ENCODE measurements around the gene SLC6A19.

SLC6A19 gene

GRCh38 chr5:1209896-1210776 is 8.7 kb downstream of the SLC6A19 start:
- no peaks in the 10 kb centered on the region for H3K79me1 ChIP-seq (ENCODE audit: low read length)
- no peak overlapping the region for H3K4ac ChIP-seq (ENCODE audit: low read depth, low read length)
- H3K56ac ChIP-seq (ENCODE audit: low read length), result no peak overlapping the region
- no CpG with 5 or more reads among the region's 21 CpGs for WGBS (ENCODE audit: extremely low coverage, insufficient coverage, low lambda C conversion rate)
- no peaks in the 10 kb centered on the region for H3K36me3 ChIP-seq (ENCODE audit: control insufficient read depth, insufficient read depth, low read length)
- no peak overlapping the region for H2BK5ac ChIP-seq (ENCODE audit: low read length)
- H2AK5ac ChIP-seq (ENCODE audit: low read length), result no peak overlapping the region
- no peak overlapping the region for H3K27ac ChIP-seq (ENCODE audit: low read depth, low read length)
- no peak overlapping the region for H2BK120ac ChIP-seq (ENCODE audit: low read depth, low read length)
- no peak overlapping the region for H3K4me3 ChIP-seq (ENCODE audit: low read length)
- no peaks in the 10 kb centered on the region for H3K27me3 ChIP-seq (ENCODE audit: insufficient read depth, low read length, poor library complexity)
- no peak overlapping the region for H4K5ac ChIP-seq (ENCODE audit: low read length)
- H3K4me1 ChIP-seq (ENCODE audit: control insufficient read depth, low read depth, low read length), result no peaks in the 10 kb centered on the region
- H4K8ac ChIP-seq (ENCODE audit: low read depth, low read length), result no peak overlapping the region
- no peak overlapping the region for H3K23ac ChIP-seq (ENCODE audit: low read length)
- H3K9ac ChIP-seq (ENCODE audit: low read length), result no peak overlapping the region
- H3K18ac ChIP-seq (ENCODE audit: low read length), result no peak overlapping the region
- no peak for DNase-seq
- H3K79me2 ChIP-seq (ENCODE audit: control insufficient read depth, insufficient read depth, low read length), result no peaks in the 10 kb centered on the region
- H3K4me2 ChIP-seq (ENCODE audit: low read length), result no peak overlapping the region
- no peak overlapping the region for H2BK15ac ChIP-seq (replicated peaks; ENCODE audit: low read depth)

GRCh38 chr5:1210832-1211251 is 9.4 kb downstream of the SLC6A19 start:
- WGBS (ENCODE audit: extremely low coverage, insufficient coverage, low lambda C conversion rate), result no CpG with 5 or more reads among the region's 21 CpGs
- Histone ChIP-seq H2BK120ac (ENCODE audit: low read depth, low read length) (no peak overlapping the region), H4K5ac (ENCODE audit: low read length) (no peak overlapping the region), H3K79me1 (ENCODE audit: low read length) (no peaks in the 10 kb centered on the region), H2AK5ac (ENCODE audit: low read length) (no peak overlapping the region), H3K4ac (ENCODE audit: low read depth, low read length) (no peak overlapping the region), H2BK5ac (ENCODE audit: low read length) (no peak overlapping the region), H3K79me2 (ENCODE audit: control insufficient read depth, insufficient read depth, low read length) (no peaks in the 10 kb centered on the region), H3K27me3 (ENCODE audit: insufficient read depth, low read length, poor library complexity) (no peaks in the 10 kb centered on the region), H3K56ac (ENCODE audit: low read length) (no peak overlapping the region), H3K23ac (ENCODE audit: low read length) (no peak overlapping the region), H2BK15ac (replicated peaks; ENCODE audit: low read depth) (no peak overlapping the region), H4K8ac (ENCODE audit: low read depth, low read length) (no peak overlapping the region), H3K4me3 (ENCODE audit: low read length) (no peak overlapping the region), H3K18ac (ENCODE audit: low read length) (no peak overlapping the region), H3K4me2 (ENCODE audit: low read length) (no peak overlapping the region), H3K9ac (ENCODE audit: low read length) (no peak overlapping the region), H3K4me1 (ENCODE audit: control insufficient read depth, low read depth, low read length) (no peaks in the 10 kb centered on the region), H3K27ac (ENCODE audit: low read depth, low read length) (no peak overlapping the region), H3K36me3 (ENCODE audit: control insufficient read depth, insufficient read depth, low read length) (no peaks in the 10 kb centered on the region)
- no peak for DNase-seq

GRCh38 chr5:1211701-1212100 is 10.3 kb downstream of the SLC6A19 start:
- no CpG with 5 or more reads among the region's 9 CpGs for WGBS (ENCODE audit: extremely low coverage, insufficient coverage, low lambda C conversion rate)
- no peak overlapping the region for H4K5ac ChIP-seq (ENCODE audit: low read length)
- no peak for DNase-seq
- H3K4me2 ChIP-seq (ENCODE audit: low read length), result no peak overlapping the region
- H3K56ac ChIP-seq (ENCODE audit: low read length), result no peak overlapping the region
- no peak overlapping the region for H3K18ac ChIP-seq (ENCODE audit: low read length)
- no peaks in the 10 kb centered on the region for H3K4me1 ChIP-seq (ENCODE audit: control insufficient read depth, low read depth, low read length)
- no peaks in the 10 kb centered on the region for H3K79me2 ChIP-seq (ENCODE audit: control insufficient read depth, insufficient read depth, low read length)
- H3K4ac ChIP-seq (ENCODE audit: low read depth, low read length), result no peak overlapping the region
- H2BK15ac ChIP-seq (replicated peaks; ENCODE audit: low read depth), result no peak overlapping the region
- H4K8ac ChIP-seq (ENCODE audit: low read depth, low read length), result no peak overlapping the region
- H3K9ac ChIP-seq (ENCODE audit: low read length), result no peak overlapping the region
- H2AK5ac ChIP-seq (ENCODE audit: low read length), result no peak overlapping the region
- H2BK120ac ChIP-seq (ENCODE audit: low read depth, low read length), result no peak overlapping the region
- H3K23ac ChIP-seq (ENCODE audit: low read length), result no peak overlapping the region
- H3K27me3 ChIP-seq (ENCODE audit: insufficient read depth, low read length, poor library complexity), result no peaks in the 10 kb centered on the region
- no peak overlapping the region for H2BK5ac ChIP-seq (ENCODE audit: low read length)
- H3K4me3 ChIP-seq (ENCODE audit: low read length), result no peak overlapping the region
- H3K79me1 ChIP-seq (ENCODE audit: low read length), result no peaks in the 10 kb centered on the region
- H3K27ac ChIP-seq (ENCODE audit: low read depth, low read length), result no peak overlapping the region
- no peaks in the 10 kb centered on the region for H3K36me3 ChIP-seq (ENCODE audit: control insufficient read depth, insufficient read depth, low read length)

GRCh38 chr5:1212271-1212670 is 10.9 kb downstream of the SLC6A19 start:
- H3K27ac ChIP-seq (ENCODE audit: low read depth, low read length), result no peak overlapping the region
- H3K18ac ChIP-seq (ENCODE audit: low read length), result no peak overlapping the region
- no peaks in the 10 kb centered on the region for H3K79me2 ChIP-seq (ENCODE audit: control insufficient read depth, insufficient read depth, low read length)
- no peak overlapping the region for H4K8ac ChIP-seq (ENCODE audit: low read depth, low read length)
- H3K36me3 ChIP-seq (ENCODE audit: control insufficient read depth, insufficient read depth, low read length), result no peaks in the 10 kb centered on the region
- no CpG with 5 or more reads among the region's 20 CpGs for WGBS (ENCODE audit: extremely low coverage, insufficient coverage, low lambda C conversion rate)
- H2BK120ac ChIP-seq (ENCODE audit: low read depth, low read length), result no peak overlapping the region
- H3K56ac ChIP-seq (ENCODE audit: low read length), result no peak overlapping the region
- no peak overlapping the region for H3K4me2 ChIP-seq (ENCODE audit: low read length)
- H3K9ac ChIP-seq (ENCODE audit: low read length), result no peak overlapping the region
- H2BK5ac ChIP-seq (ENCODE audit: low read length), result no peak overlapping the region
- H2AK5ac ChIP-seq (ENCODE audit: low read length), result no peak overlapping the region
- H3K79me1 ChIP-seq (ENCODE audit: low read length), result no peaks in the 10 kb centered on the region
- no peak overlapping the region for H4K5ac ChIP-seq (ENCODE audit: low read length)
- H3K23ac ChIP-seq (ENCODE audit: low read length), result no peak overlapping the region
- H3K4me3 ChIP-seq (ENCODE audit: low read length), result no peak overlapping the region
- DNase-seq, result no peak
- no peak overlapping the region for H2BK15ac ChIP-seq (replicated peaks; ENCODE audit: low read depth)
- H3K4ac ChIP-seq (ENCODE audit: low read depth, low read length), result no peak overlapping the region
- no peaks in the 10 kb centered on the region for H3K4me1 ChIP-seq (ENCODE audit: control insufficient read depth, low read depth, low read length)
- no peaks in the 10 kb centered on the region for H3K27me3 ChIP-seq (ENCODE audit: insufficient read depth, low read length, poor library complexity)

GRCh38 chr5:1212881-1213280 is 11.5 kb downstream of the SLC6A19 start:
- Histone ChIP-seq H4K5ac (ENCODE audit: low read length) (no peak overlapping the region), H2AK5ac (ENCODE audit: low read length) (no peak overlapping the region), H2BK15ac (replicated peaks; ENCODE audit: low read depth) (no peak overlapping the region), H3K79me2 (ENCODE audit: control insufficient read depth, insufficient read depth, low read length) (no peaks in the 10 kb centered on the region), H3K4me2 (ENCODE audit: low read length) (no peak overlapping the region), H3K4me1 (ENCODE audit: control insufficient read depth, low read depth, low read length) (no peaks in the 10 kb centered on the region), H3K79me1 (ENCODE audit: low read length) (no peaks in the 10 kb centered on the region), H3K36me3 (ENCODE audit: control insufficient read depth, insufficient read depth, low read length) (no peaks in the 10 kb centered on the region), H3K4ac (ENCODE audit: low read depth, low read length) (no peak overlapping the region), H3K56ac (ENCODE audit: low read length) (no peak overlapping the region), H3K27me3 (ENCODE audit: insufficient read depth, low read length, poor library complexity) (no peaks in the 10 kb centered on the region), H3K4me3 (ENCODE audit: low read length) (no peak overlapping the region), H4K8ac (ENCODE audit: low read depth, low read length) (no peak overlapping the region), H3K27ac (ENCODE audit: low read depth, low read length) (no peak overlapping the region), H2BK5ac (ENCODE audit: low read length) (no peak overlapping the region), H2BK120ac (ENCODE audit: low read depth, low read length) (no peak overlapping the region), H3K23ac (ENCODE audit: low read length) (no peak overlapping the region), H3K18ac (ENCODE audit: low read length) (no peak overlapping the region), H3K9ac (ENCODE audit: low read length) (no peak overlapping the region)
- no CpG with 5 or more reads among the region's 18 CpGs for WGBS (ENCODE audit: extremely low coverage, insufficient coverage, low lambda C conversion rate)
- no peak for DNase-seq

Measured in mesendoderm (in vitro differentiated cells).